Sigmoid colon (tissue), 4 donors: ENCODE results near the gene ZBTB45.

ENCODE experiments used
- POLR2A ChIP-seq, 2 donors: fragments of 450-650 bp; IDR thresholded peaks; one replicate each; pipeline ENCODE4 v1.6.1; 2016; ENCODE audit warnings: antibody characterized with exemption in 2 of 2, mild to moderate bottlenecking in 2 of 2, moderate library complexity in 2 of 2
- POLR2AphosphoS5 ChIP-seq, 4 donors: sonication (generic); formaldehyde crosslinking; IDR thresholded peaks; one replicate each; pipeline ENCODE4 v1.6.1; 2017; ENCODE audit warnings: antibody characterized with exemption in 4 of 4
- TF ChIP-seq, protein P1 (sequence below), 4 experiments: fragments of 450-650 bp in 3 of 4; fragments of 200-600 bp in 1 of 4; IDR thresholded peaks; one replicate each; pipeline ENCODE4 v1.5.1; 2016 to 2019; ENCODE audit warnings: antibody characterized with exemption in 4 of 4, mild to moderate bottlenecking in 3 of 4, moderate library complexity in 2 of 4

DNA sequence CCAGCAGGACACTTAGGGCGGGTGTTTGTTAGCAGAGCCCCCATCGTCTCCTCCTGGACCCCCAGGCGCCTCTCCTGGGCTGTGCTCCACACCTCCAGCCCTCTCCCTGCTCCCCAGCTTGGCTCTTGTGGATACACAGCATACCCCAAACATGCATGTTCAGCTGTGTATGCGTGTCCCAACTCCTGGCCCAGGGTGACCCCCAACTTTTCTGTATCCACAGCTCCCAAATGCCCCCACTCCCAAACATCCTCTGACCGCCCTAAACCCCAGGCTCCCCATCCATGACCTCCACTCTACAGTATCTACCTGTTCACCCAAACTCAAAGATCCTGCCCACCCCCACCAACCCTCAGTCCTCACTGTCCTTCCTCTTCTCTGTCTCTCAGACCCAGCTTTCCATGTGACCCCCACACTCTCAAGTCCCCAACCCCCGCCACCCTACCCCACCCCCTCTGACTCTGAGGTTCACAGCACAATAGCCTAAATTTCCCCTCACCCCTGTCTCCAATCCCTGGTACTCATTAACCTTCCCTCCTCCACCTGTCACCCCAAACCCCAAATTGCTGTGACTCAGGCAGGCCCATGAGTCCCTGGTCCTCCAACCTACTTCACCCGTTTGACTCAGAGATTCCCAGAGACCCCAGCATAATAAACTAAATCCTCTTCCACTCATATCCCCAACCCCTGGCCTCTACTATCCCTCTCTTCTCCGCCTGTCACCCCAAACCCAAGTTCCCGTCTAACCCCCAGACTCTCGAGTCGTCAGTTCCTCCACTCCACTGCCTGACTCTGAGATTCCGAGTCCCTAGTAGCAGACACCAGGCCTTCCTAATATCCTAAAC lies 37.8 kb upstream of the ZBTB45 start:
- TF ChIP-seq POLR2A (IDR thresholded peaks at IDR 0.05), result no peak
- TF ChIP-seq POLR2AphosphoS5 (IDR thresholded peaks at IDR 0.05), result no peak
- TF ChIP-seq, protein P1, sequence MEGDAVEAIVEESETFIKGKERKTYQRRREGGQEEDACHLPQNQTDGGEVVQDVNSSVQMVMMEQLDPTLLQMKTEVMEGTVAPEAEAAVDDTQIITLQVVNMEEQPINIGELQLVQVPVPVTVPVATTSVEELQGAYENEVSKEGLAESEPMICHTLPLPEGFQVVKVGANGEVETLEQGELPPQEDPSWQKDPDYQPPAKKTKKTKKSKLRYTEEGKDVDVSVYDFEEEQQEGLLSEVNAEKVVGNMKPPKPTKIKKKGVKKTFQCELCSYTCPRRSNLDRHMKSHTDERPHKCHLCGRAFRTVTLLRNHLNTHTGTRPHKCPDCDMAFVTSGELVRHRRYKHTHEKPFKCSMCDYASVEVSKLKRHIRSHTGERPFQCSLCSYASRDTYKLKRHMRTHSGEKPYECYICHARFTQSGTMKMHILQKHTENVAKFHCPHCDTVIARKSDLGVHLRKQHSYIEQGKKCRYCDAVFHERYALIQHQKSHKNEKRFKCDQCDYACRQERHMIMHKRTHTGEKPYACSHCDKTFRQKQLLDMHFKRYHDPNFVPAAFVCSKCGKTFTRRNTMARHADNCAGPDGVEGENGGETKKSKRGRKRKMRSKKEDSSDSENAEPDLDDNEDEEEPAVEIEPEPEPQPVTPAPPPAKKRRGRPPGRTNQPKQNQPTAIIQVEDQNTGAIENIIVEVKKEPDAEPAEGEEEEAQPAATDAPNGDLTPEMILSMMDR (IDR thresholded peaks at IDR 0.05), result no peak
